Measurements from ENCODE around the gene LCE3E.
A peak's percentile ranks its signal among the peaks of the same experiment; 100 is the strongest.

The LCE3E gene

DNA sequence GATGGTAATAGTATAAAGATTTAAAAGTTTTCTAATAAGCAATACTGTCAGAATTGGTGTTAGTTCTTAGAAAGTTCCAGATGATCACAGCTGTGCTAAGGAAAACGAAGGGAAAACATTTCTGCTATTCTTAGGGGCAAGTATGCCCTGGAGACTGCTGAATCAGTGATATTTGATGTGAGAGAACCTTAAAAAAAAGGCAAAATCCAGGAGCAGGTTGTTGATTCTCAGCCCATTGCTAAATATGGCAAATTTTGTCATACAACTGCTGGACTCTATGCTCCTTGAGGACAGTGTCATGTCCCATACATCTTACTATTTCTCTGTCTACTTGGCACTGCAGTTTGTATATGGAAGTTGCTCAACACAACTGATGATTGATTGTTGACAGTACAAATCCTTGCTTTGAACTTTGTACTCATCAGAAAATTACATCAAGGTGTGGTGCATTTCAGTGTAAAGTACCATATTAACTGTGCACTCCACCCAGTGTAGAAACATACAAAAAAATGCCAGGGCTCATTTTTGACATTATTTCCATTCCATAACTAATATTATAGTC, 41.4 kb downstream of the LCE3E start:
- no peak for DNase-seq (ENCODE audit: low read depth)
- TF ChIP-seq, protein P1, sequence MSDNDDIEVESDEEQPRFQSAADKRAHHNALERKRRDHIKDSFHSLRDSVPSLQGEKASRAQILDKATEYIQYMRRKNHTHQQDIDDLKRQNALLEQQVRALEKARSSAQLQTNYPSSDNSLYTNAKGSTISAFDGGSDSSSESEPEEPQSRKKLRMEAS (IDR thresholded peaks at IDR 0.05; ENCODE audit: low read depth, low read length): no peak
- TF ChIP-seq POLR2A (IDR thresholded peaks at IDR 0.05; ENCODE audit: extremely low read depth, insufficient read length) (no peak), MYC (IDR thresholded peaks at IDR 0.05; ENCODE audit: low read depth, low read length) (no peak), CTCF (IDR thresholded peaks at IDR 0.05; ENCODE audit: low read depth, low read length) (no peak)
- no peak overlapping the region for H3K4me3 ChIP-seq (ENCODE audit: low read depth, low read length)

- no peak for TF ChIP-seq POLR2A (IDR thresholded peaks at IDR 0.05; ENCODE audit: extremely low read depth, insufficient read length)
- no peak for TF ChIP-seq CTCF (IDR thresholded peaks at IDR 0.05; ENCODE audit: low read depth, low read length)
- TF ChIP-seq, protein P1 (IDR thresholded peaks at IDR 0.05; ENCODE audit: low read depth, low read length): no peak
- TF ChIP-seq MYC (IDR thresholded peaks at IDR 0.05; ENCODE audit: low read depth, low read length): no peak
- H3K4me3 ChIP-seq (ENCODE audit: low read depth, low read length): no peak overlapping the region
- DNase-seq (ENCODE audit: low read depth): no peak
These were observed 46.0 kb downstream of the LCE3E start for GRCh38 chr1:152520561-152521090.

GRCh38 chr1:152519851-152520250, 46.7 kb downstream of the LCE3E start:
- no peak for TF ChIP-seq MYC (IDR thresholded peaks at IDR 0.05; ENCODE audit: low read depth, low read length)
- TF ChIP-seq, protein P1 (IDR thresholded peaks at IDR 0.05; ENCODE audit: low read depth, low read length): no peak
- no peak for TF ChIP-seq POLR2A (IDR thresholded peaks at IDR 0.05; ENCODE audit: extremely low read depth, insufficient read length)
- TF ChIP-seq CTCF (IDR thresholded peaks at IDR 0.05; ENCODE audit: low read depth, low read length): no peak
- DNase-seq (ENCODE audit: low read depth): peak; percentile 40
- no peak overlapping the region for H3K4me3 ChIP-seq (ENCODE audit: low read depth, low read length)

GRCh38 chr1:152517237-152517811, 49.3 kb downstream of the LCE3E start:
- no peak for DNase-seq (ENCODE audit: low read depth)

GRCh38 chr1:152516082-152516481, 50.5 kb downstream of the LCE3E start:
- no peak overlapping the region for H3K4me3 ChIP-seq (ENCODE audit: low read depth, low read length)
- DNase-seq (ENCODE audit: low read depth): no peak
- TF ChIP-seq, protein P1 (IDR thresholded peaks at IDR 0.05; ENCODE audit: low read depth, low read length): no peak
- TF ChIP-seq CTCF (IDR thresholded peaks at IDR 0.05; ENCODE audit: low read depth, low read length): no peak
- TF ChIP-seq MYC (IDR thresholded peaks at IDR 0.05; ENCODE audit: low read depth, low read length): no peak
- TF ChIP-seq POLR2A (IDR thresholded peaks at IDR 0.05; ENCODE audit: extremely low read depth, insufficient read length): no peak

More at GRCh38 chr1:152517237-152517811, 49.3 kb downstream of the LCE3E start:
- TF ChIP-seq, protein P1 (IDR thresholded peaks at IDR 0.05; ENCODE audit: low read depth, low read length): no peak
- no peak for TF ChIP-seq POLR2A (IDR thresholded peaks at IDR 0.05; ENCODE audit: extremely low read depth, insufficient read length)
- TF ChIP-seq CTCF (IDR thresholded peaks at IDR 0.05; ENCODE audit: low read depth, low read length): no peak
- TF ChIP-seq MYC (IDR thresholded peaks at IDR 0.05; ENCODE audit: low read depth, low read length): no peak
- no peak overlapping the region for H3K4me3 ChIP-seq (ENCODE audit: low read depth, low read length)

Data from NB4 (cell line).